Measurements from ENCODE around the gene NPC2. TPM values are rescaled to one million over a fixed set of nuclear protein-coding genes. Genes with fewer than 3 reads are reported as not detected.

Gene NPC2
- polyA plus RNA-seq, 1 donor from 2014 or later = 46.8 TPM

GRCh38 chr14:74482571-74482970 lies 10.5 kb downstream of the NPC2 start:
- H3K4me3 ChIP-seq (ENCODE audit: low read length) = no peak overlapping the region
- no peak overlapping the region for H3K4me2 ChIP-seq (ENCODE audit: low read length)
- no peaks in the 10 kb centered on the region for H3F3A ChIP-seq (ENCODE audit: insufficient read depth, low read length, poor library complexity, severe bottlenecking)
- H3K9ac ChIP-seq (ENCODE audit: low read length) = no peak overlapping the region
- no peaks in the 10 kb centered on the region for H4K20me1 ChIP-seq (ENCODE audit: insufficient read depth)
- TF ChIP-seq TAF1 (IDR thresholded peaks at IDR 0.05; ENCODE audit: low read depth) (no peak), SMC3 (conservative IDR thresholded peaks at IDR 0.05; ENCODE audit: poor library complexity) (no peak), EZH2 (IDR thresholded peaks at IDR 0.05; ENCODE audit: borderline replicate concordance, insufficient read depth, low read length, poor library complexity, severe bottlenecking) (no peak), CTCF (IDR thresholded peaks at IDR 0.05; ENCODE audit: poor library complexity, severe bottlenecking) (no peak), RAD21 (conservative IDR thresholded peaks at IDR 0.05) (no peak), POLR2AphosphoS5 (IDR thresholded peaks at IDR 0.05) (no peak), EP300 (conservative IDR thresholded peaks at IDR 0.05; ENCODE audit: poor library complexity, severe bottlenecking) (no peak), MXI1 (conservative IDR thresholded peaks at IDR 0.05; ENCODE audit: poor library complexity, severe bottlenecking) (no peak)
- TF ChIP-seq, protein P1, sequence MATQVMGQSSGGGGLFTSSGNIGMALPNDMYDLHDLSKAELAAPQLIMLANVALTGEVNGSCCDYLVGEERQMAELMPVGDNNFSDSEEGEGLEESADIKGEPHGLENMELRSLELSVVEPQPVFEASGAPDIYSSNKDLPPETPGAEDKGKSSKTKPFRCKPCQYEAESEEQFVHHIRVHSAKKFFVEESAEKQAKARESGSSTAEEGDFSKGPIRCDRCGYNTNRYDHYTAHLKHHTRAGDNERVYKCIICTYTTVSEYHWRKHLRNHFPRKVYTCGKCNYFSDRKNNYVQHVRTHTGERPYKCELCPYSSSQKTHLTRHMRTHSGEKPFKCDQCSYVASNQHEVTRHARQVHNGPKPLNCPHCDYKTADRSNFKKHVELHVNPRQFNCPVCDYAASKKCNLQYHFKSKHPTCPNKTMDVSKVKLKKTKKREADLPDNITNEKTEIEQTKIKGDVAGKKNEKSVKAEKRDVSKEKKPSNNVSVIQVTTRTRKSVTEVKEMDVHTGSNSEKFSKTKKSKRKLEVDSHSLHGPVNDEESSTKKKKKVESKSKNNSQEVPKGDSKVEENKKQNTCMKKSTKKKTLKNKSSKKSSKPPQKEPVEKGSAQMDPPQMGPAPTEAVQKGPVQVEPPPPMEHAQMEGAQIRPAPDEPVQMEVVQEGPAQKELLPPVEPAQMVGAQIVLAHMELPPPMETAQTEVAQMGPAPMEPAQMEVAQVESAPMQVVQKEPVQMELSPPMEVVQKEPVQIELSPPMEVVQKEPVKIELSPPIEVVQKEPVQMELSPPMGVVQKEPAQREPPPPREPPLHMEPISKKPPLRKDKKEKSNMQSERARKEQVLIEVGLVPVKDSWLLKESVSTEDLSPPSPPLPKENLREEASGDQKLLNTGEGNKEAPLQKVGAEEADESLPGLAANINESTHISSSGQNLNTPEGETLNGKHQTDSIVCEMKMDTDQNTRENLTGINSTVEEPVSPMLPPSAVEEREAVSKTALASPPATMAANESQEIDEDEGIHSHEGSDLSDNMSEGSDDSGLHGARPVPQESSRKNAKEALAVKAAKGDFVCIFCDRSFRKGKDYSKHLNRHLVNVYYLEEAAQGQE (IDR thresholded peaks at IDR 0.05; ENCODE audit: borderline replicate concordance) = no peak
- no peaks in the 10 kb centered on the region for H3K9me2 ChIP-seq (ENCODE audit: insufficient read depth, low read length)
- no peaks in the 10 kb centered on the region for H3K79me2 ChIP-seq (replicated peaks; ENCODE audit: insufficient read depth, low read length)
- H3K9me3 ChIP-seq (ENCODE audit: low read length) = no peaks in the 10 kb centered on the region
- no peaks in the 10 kb centered on the region for H3K36me3 ChIP-seq (ENCODE audit: insufficient read depth, low read length)
- H3K27me3 ChIP-seq (ENCODE audit: insufficient read depth, low read depth, low read length) = no peaks in the 10 kb centered on the region
- H3K27ac ChIP-seq (ENCODE audit: low read length) = no peak overlapping the region
- H2AFZ ChIP-seq (ENCODE audit: low read depth, low read length) = no peak overlapping the region

- Histone ChIP-seq H3K36me3 (ENCODE audit: insufficient read depth, low read length) (no peaks in the 10 kb centered on the region), H3K79me2 (replicated peaks; ENCODE audit: insufficient read depth, low read length) (no peaks in the 10 kb centered on the region), H3K4me3 (ENCODE audit: low read length) (no peak overlapping the region)
These were observed 13.1 kb downstream of the NPC2 start for GRCh38 chr14:74480046-74480445.

More at GRCh38 chr14:74480046-74480445, 13.1 kb downstream of the NPC2 start:
- Histone ChIP-seq H3F3A (ENCODE audit: insufficient read depth, low read length, poor library complexity, severe bottlenecking) (no peaks in the 10 kb centered on the region), H3K9ac (ENCODE audit: low read length) (no peak overlapping the region), H3K27ac (ENCODE audit: low read length) (no peak overlapping the region), H3K4me2 (ENCODE audit: low read length) (no peak overlapping the region), H2AFZ (ENCODE audit: low read depth, low read length) (no peak overlapping the region), H3K9me2 (ENCODE audit: insufficient read depth, low read length) (no peaks in the 10 kb centered on the region), H3K9me3 (ENCODE audit: low read length) (no peaks in the 10 kb centered on the region), H4K20me1 (ENCODE audit: insufficient read depth) (no peaks in the 10 kb centered on the region), H3K27me3 (ENCODE audit: insufficient read depth, low read depth, low read length) (no peaks in the 10 kb centered on the region)
- TF ChIP-seq, protein P1 (IDR thresholded peaks at IDR 0.05; ENCODE audit: borderline replicate concordance) = no peak
- no peak for TF ChIP-seq RAD21 (conservative IDR thresholded peaks at IDR 0.05)
- TF ChIP-seq POLR2AphosphoS5 (IDR thresholded peaks at IDR 0.05) = no peak
- TF ChIP-seq TAF1 (IDR thresholded peaks at IDR 0.05; ENCODE audit: low read depth) = no peak
- TF ChIP-seq CTCF (IDR thresholded peaks at IDR 0.05; ENCODE audit: poor library complexity, severe bottlenecking) = no peak
- no peak for TF ChIP-seq MXI1 (conservative IDR thresholded peaks at IDR 0.05; ENCODE audit: poor library complexity, severe bottlenecking)
- TF ChIP-seq SMC3 (conservative IDR thresholded peaks at IDR 0.05; ENCODE audit: poor library complexity) = no peak
- no peak for TF ChIP-seq EZH2 (IDR thresholded peaks at IDR 0.05; ENCODE audit: borderline replicate concordance, insufficient read depth, low read length, poor library complexity, severe bottlenecking)
- no peak for TF ChIP-seq EP300 (conservative IDR thresholded peaks at IDR 0.05; ENCODE audit: poor library complexity, severe bottlenecking)

Data from neural cell (in vitro differentiated cells).